ENCODE measurements around the gene RND2.

RND2 gene

GRCh38 chr17:43021741-43022512 is 3.1 kb upstream of the RND2 start, which contains the start of gene VAT1:
Gene VAT1, minus strand, starts transcription at chr17:43022385. Its CDS starts 63 bp downstream, at chr17:43022322.
- peak; percentile 87 for TF ChIP-seq FOXP2 (optimal IDR thresholded peaks at IDR 0.05; ENCODE audit: borderline replicate concordance, extremely low read depth, extremely low read length, insufficient read depth)
- no peak for TF ChIP-seq REST (IDR thresholded peaks at IDR 0.05; ENCODE audit: insufficient read depth in 1 of 2, low read depth in 2 of 2, low read length in 2 of 2)
- peak; percentile 76; the same call in 1 of the 2 replicates for TF ChIP-seq SIN3A (IDR thresholded peaks at IDR 0.05; ENCODE audit: borderline replicate concordance, insufficient read depth, low read length)
- peak; percentile 53; the same call in 1 of the 2 replicates for TF ChIP-seq POLR2AphosphoS5 (IDR thresholded peaks at IDR 0.05; ENCODE audit: low read depth, low read length)
- no peak for TF ChIP-seq TAF1 (IDR thresholded peaks at IDR 0.05; ENCODE audit: borderline replicate concordance, insufficient read depth, low read length)

- TF ChIP-seq SIN3A (IDR thresholded peaks at IDR 0.05; ENCODE audit: borderline replicate concordance, insufficient read depth, low read length) (no peak), POLR2AphosphoS5 (IDR thresholded peaks at IDR 0.05; ENCODE audit: low read depth, low read length) (no peak), FOXP2 (optimal IDR thresholded peaks at IDR 0.05; ENCODE audit: borderline replicate concordance, extremely low read depth, extremely low read length, insufficient read depth) (no peak), TAF1 (IDR thresholded peaks at IDR 0.05; ENCODE audit: borderline replicate concordance, insufficient read depth, low read length) (no peak), REST (IDR thresholded peaks at IDR 0.05; ENCODE audit: insufficient read depth in 1 of 2, low read depth in 2 of 2, low read length in 2 of 2) (no peak)
Measured at GRCh38 chr17:43025290-43025657, 243 bp downstream of the RND2 start.

GRCh38 chr17:43025766-43026537 is 921 bp downstream of the RND2 start:
- TF ChIP-seq POLR2AphosphoS5 (IDR thresholded peaks at IDR 0.05; ENCODE audit: low read depth, low read length) (no peak), FOXP2 (optimal IDR thresholded peaks at IDR 0.05; ENCODE audit: borderline replicate concordance, extremely low read depth, extremely low read length, insufficient read depth) (no peak), TAF1 (IDR thresholded peaks at IDR 0.05; ENCODE audit: borderline replicate concordance, insufficient read depth, low read length) (no peak), SIN3A (IDR thresholded peaks at IDR 0.05; ENCODE audit: borderline replicate concordance, insufficient read depth, low read length) (no peak), REST (IDR thresholded peaks at IDR 0.05; ENCODE audit: insufficient read depth in 1 of 2, low read depth in 2 of 2, low read length in 2 of 2) (no peak)

GRCh38 chr17:43026595-43026994 is 1.6 kb downstream of the RND2 start:
- TF ChIP-seq REST (IDR thresholded peaks at IDR 0.05; ENCODE audit: insufficient read depth in 1 of 2, low read depth in 2 of 2, low read length in 2 of 2) (no peak), POLR2AphosphoS5 (IDR thresholded peaks at IDR 0.05; ENCODE audit: low read depth, low read length) (no peak), SIN3A (IDR thresholded peaks at IDR 0.05; ENCODE audit: borderline replicate concordance, insufficient read depth, low read length) (no peak), FOXP2 (optimal IDR thresholded peaks at IDR 0.05; ENCODE audit: borderline replicate concordance, extremely low read depth, extremely low read length, insufficient read depth) (no peak), TAF1 (IDR thresholded peaks at IDR 0.05; ENCODE audit: borderline replicate concordance, insufficient read depth, low read length) (no peak)
